ENCODE results near the gene THSD4. TPM values are rescaled to one million over a fixed set of nuclear protein-coding genes. Genes with fewer than 3 reads are reported as not detected.

Gene THSD4
- total RNA-seq, 1 experiment from 2014 or later, result 24.2 TPM

- Mint-ChIP-seq H3K4me3 (ENCODE audit: low read depth, unreplicated experiment) (no peak overlapping the region), H3K27ac (ENCODE audit: unreplicated experiment) (no peak overlapping the region), H3K4me1 (ENCODE audit: low read depth, unreplicated experiment) (peaks cover 47% of the 10 kb centered on the region), H3K9me3 (ENCODE audit: low read depth, unreplicated experiment) (no peaks in the 10 kb centered on the region), H3K27me3 (ENCODE audit: unreplicated experiment) (no peaks in the 10 kb centered on the region), H3K36me3 (ENCODE audit: insufficient read depth, unreplicated experiment) (no peaks in the 10 kb centered on the region)
- no TSS peak for BruUV-seq (replicated peaks)
- intact Hi-C loops (cut with micrococcal nuclease; ENCODE audit: unreplicated experiment), result no loop called here
- TF ChIP-seq, protein P1, sequence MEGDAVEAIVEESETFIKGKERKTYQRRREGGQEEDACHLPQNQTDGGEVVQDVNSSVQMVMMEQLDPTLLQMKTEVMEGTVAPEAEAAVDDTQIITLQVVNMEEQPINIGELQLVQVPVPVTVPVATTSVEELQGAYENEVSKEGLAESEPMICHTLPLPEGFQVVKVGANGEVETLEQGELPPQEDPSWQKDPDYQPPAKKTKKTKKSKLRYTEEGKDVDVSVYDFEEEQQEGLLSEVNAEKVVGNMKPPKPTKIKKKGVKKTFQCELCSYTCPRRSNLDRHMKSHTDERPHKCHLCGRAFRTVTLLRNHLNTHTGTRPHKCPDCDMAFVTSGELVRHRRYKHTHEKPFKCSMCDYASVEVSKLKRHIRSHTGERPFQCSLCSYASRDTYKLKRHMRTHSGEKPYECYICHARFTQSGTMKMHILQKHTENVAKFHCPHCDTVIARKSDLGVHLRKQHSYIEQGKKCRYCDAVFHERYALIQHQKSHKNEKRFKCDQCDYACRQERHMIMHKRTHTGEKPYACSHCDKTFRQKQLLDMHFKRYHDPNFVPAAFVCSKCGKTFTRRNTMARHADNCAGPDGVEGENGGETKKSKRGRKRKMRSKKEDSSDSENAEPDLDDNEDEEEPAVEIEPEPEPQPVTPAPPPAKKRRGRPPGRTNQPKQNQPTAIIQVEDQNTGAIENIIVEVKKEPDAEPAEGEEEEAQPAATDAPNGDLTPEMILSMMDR (IDR thresholded peaks at IDR 0.05; ENCODE audit: unreplicated experiment), result no peak
- no peak for DNase-seq
- CTCF ChIA-PET, result no interaction called here
Measured at GRCh38 chr15:71678605-71679004, 563.3 kb downstream of the THSD4 start.

DNA sequence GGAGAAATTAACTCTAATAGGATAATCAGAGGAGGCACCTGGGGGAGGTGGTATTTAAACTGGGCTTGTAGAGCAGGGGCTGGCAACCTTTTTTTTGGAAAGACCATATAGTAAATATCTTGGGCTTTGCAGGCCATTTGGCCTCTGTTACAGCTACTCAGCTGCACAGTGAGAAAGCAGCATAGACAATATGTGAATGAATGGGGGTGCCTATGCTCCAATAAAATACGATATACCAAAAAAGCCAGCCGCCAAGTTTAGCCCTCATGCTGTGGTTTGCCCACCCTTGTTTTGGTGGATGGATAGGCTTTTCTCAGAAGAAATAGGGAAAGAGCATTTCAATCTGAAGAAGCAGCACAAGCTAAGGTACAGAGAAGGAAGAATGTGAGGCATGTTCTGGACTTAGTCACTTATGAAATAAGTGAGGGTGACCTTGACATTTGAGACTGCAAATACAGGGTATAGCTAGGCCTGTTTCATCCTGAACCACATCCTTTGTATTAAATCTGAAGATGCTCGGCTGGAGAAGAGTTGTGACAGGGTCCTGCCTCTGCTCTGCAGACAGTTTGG is 564.0 kb downstream of the THSD4 start:
- CTCF ChIA-PET, result no interaction called here
- DNase-seq, result no peak
- H3K9me3 Mint-ChIP-seq (ENCODE audit: low read depth, unreplicated experiment), result no peaks in the 10 kb centered on the region
- peaks cover 47% of the 10 kb centered on the region for H3K4me1 Mint-ChIP-seq (ENCODE audit: low read depth, unreplicated experiment)
- BruUV-seq (replicated peaks), result no TSS peak
- H3K4me3 Mint-ChIP-seq (ENCODE audit: low read depth, unreplicated experiment), result peak overlapping the region; percentile 4
- no peaks in the 10 kb centered on the region for H3K36me3 Mint-ChIP-seq (ENCODE audit: insufficient read depth, unreplicated experiment)
- no peaks in the 10 kb centered on the region for H3K27me3 Mint-ChIP-seq (ENCODE audit: unreplicated experiment)
- peak overlapping the region; percentile 31 for H3K27ac Mint-ChIP-seq (ENCODE audit: unreplicated experiment)
- intact Hi-C loops (cut with micrococcal nuclease; ENCODE audit: unreplicated experiment), result no loop called here
- TF ChIP-seq, protein P1 (IDR thresholded peaks at IDR 0.05; ENCODE audit: unreplicated experiment), result no peak

GRCh38 chr15:71679793-71680353 is 564.6 kb downstream of the THSD4 start:
- no TSS peak for BruUV-seq (replicated peaks)
- Mint-ChIP-seq H3K4me1 (ENCODE audit: low read depth, unreplicated experiment) (peaks cover 47% of the 10 kb centered on the region), H3K4me3 (ENCODE audit: low read depth, unreplicated experiment) (peak overlapping the region; percentile 4), H3K27me3 (ENCODE audit: unreplicated experiment) (no peaks in the 10 kb centered on the region), H3K27ac (ENCODE audit: unreplicated experiment) (peak overlapping the region; percentile 31), H3K9me3 (ENCODE audit: low read depth, unreplicated experiment) (no peaks in the 10 kb centered on the region), H3K36me3 (ENCODE audit: insufficient read depth, unreplicated experiment) (no peaks in the 10 kb centered on the region)
- CTCF ChIA-PET, result no interaction called here
- peak; percentile 45 for DNase-seq
- intact Hi-C loops (cut with micrococcal nuclease; ENCODE audit: unreplicated experiment), result no loop called here
- TF ChIP-seq, protein P1 (IDR thresholded peaks at IDR 0.05; ENCODE audit: unreplicated experiment), result no peak

- BruUV-seq (replicated peaks), result no TSS peak
- CTCF ChIA-PET, result no interaction called here
- no peak for DNase-seq
- Mint-ChIP-seq H3K36me3 (ENCODE audit: insufficient read depth, unreplicated experiment) (no peaks in the 10 kb centered on the region), H3K9me3 (ENCODE audit: low read depth, unreplicated experiment) (no peaks in the 10 kb centered on the region), H3K27ac (ENCODE audit: unreplicated experiment) (no peak overlapping the region), H3K4me1 (ENCODE audit: low read depth, unreplicated experiment) (peaks cover 42% of the 10 kb centered on the region), H3K4me3 (ENCODE audit: low read depth, unreplicated experiment) (no peak overlapping the region), H3K27me3 (ENCODE audit: unreplicated experiment) (no peaks in the 10 kb centered on the region)
- TF ChIP-seq, protein P1 (IDR thresholded peaks at IDR 0.05; ENCODE audit: unreplicated experiment), result no peak
- intact Hi-C loops (cut with micrococcal nuclease; ENCODE audit: unreplicated experiment), result no loop called here
Measured at GRCh38 chr15:71682001-71682400, 566.7 kb downstream of the THSD4 start.
